ENCODE data around the gene OPN1MW2. TPM values are rescaled to one million over a fixed set of nuclear protein-coding genes. Genes with fewer than 3 reads are reported as not detected.
"Not testable (repeated sequence)": the region's sequence is repeated elsewhere in the genome, so short reads cannot be mapped to it uniquely, and the experiment has no call there.

OPN1MW2 gene
- total RNA-seq, 2 experiments from 2014 or later: not detected

DNA sequence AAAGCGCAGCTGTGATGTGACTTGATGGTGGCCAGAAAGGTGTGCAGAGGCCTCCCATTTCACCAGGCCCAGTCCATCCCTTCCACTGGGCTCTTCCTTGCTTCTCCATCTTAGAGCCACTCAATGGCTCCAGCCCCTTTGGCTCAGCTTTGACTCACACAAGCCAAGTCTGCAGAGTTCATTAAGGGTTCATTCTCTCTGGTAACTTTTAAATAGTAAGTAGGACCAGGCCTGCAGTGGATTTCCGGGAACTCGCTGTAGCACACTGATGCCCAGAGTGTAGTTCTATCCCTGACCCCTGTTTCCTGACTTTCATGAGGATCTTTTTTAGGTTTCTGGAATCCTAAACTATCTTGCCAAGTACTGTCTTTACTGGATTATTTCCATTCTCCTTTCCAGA, 11.9 kb downstream of the OPN1MW2 start:
- CTCF ChIA-PET; H3K4me3 Mint-ChIP-seq; H3K27ac Mint-ChIP-seq; H3K4me1 Mint-ChIP-seq (ENCODE audit: low read depth); intact Hi-C loops (cut with micrococcal nuclease); H3K9me3 Mint-ChIP-seq; H3K36me3 Mint-ChIP-seq (ENCODE audit: low read depth); H3K27me3 Mint-ChIP-seq (ENCODE audit: low read depth); DNase-seq: not testable (repeated sequence)

DNA sequence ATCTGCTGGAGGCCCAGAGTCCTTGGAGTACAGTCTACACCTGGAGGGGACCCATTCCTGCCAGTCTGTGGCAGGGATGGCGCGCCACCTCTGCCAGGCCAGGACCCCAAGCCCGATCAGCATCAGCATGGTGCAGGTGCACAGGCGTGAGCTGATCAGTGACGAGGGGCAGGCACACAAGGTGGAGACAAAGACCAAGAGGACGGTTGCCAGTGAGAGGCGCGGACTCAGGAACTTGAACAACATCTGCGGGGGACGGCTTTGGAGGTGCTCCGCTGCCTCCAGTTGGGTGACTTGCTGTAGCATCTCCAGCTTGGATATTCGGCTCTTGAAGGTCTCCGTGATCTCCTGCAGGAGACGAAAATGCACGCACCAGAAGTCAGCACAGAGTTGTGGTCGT, 14.1 kb downstream of the OPN1MW2 start:
- H3K27ac Mint-ChIP-seq; H3K36me3 Mint-ChIP-seq (ENCODE audit: low read depth); H3K4me1 Mint-ChIP-seq (ENCODE audit: low read depth); intact Hi-C loops (cut with micrococcal nuclease); H3K4me3 Mint-ChIP-seq; CTCF ChIA-PET; DNase-seq; H3K27me3 Mint-ChIP-seq (ENCODE audit: low read depth); H3K9me3 Mint-ChIP-seq: not testable (repeated sequence)

DNA sequence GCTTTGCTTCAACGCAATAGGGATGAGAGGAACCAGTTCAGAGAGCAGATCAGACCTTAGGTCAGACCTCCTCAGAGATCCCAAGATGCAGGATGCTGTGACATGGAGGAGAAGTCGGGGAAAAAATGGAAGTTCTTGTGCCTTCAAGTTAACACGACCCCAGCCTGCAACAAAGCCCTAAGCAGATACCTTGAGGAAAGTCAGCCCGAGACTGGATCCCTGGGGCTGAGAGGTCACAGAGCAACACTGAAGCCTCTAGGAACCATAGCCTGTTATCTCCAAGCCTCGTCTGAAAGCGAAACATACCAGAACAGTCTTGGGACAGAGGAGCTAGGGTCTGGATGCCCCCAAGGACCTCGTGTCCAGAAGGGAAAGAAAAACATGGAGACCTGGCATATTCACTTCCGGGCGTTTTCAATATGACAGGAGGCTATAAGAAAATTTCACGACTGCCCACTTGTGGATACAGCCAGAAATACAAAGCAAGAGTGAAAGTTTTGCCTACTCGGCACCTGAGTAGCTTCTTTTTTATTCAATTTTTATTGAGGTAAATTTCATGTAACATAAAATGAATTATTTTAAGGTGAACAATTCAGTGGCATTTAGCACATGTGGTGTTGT, 19.5 kb downstream of the OPN1MW2 start:
- H3K27me3 Mint-ChIP-seq (ENCODE audit: low read depth); H3K4me1 Mint-ChIP-seq (ENCODE audit: low read depth); H3K36me3 Mint-ChIP-seq (ENCODE audit: low read depth); H3K4me3 Mint-ChIP-seq; H3K27ac Mint-ChIP-seq; DNase-seq; intact Hi-C loops (cut with micrococcal nuclease); CTCF ChIA-PET; H3K9me3 Mint-ChIP-seq: not testable (repeated sequence)

DNA sequence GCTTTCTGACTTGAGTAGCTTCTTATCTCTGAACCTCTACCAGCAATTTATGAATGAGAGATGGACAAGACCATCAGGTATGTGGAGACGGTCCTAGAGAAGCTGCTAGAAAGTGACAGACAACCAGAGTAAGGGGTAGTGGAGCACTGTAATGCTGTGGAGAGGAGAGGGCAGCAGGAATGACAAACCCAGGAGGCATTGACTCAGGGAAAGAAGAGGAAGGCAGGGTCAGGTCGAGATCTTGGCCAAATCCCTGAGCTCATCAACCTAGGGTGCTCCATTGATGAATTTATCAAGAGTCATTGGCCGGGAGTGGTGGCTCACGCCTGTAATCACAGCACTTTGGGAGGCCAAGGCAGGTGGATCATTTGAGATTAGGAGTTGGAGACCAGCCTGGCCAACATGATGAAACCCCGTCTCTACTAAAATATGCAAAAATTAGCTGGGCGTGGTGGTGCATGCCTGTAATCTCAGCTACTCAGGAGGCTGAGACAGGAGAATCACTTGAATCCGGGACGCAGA, 20.5 kb downstream of the OPN1MW2 start:
- H3K27ac Mint-ChIP-seq: not testable (repeated sequence)

DNA sequence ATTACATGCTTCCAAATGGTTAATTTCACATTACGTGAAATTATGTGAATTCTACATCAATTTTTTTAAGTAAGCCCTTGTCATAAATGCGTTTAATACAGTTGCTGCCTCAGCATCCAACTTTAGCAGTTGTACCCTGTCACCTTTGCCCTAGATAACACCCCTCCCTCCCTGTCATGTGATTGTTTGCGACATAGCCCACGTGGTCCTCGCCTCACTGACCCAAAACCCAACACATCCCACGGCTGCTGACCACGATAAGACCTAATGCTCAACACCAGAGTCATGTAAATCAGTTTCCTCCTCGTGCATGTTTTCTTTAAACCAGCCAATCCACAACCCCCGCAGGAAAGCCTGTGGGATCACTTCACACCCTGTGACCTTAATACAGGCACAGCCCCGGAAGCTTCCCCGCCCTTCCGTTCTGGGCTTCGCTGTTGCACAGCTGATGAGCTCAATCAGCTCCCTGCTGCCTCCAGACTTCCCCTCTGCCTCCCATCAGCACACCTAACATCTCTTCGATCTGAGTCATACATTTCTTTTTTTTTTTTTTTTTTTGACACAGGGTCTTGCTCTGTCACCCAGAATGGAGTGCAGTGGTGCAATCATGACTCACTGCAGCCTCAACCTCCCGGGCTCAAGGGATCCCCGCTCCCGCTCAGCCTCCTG, 28.0 kb downstream of the OPN1MW2 start:
- DNase-seq; intact Hi-C loops (cut with micrococcal nuclease); H3K27ac Mint-ChIP-seq; H3K9me3 Mint-ChIP-seq; H3K4me1 Mint-ChIP-seq (ENCODE audit: low read depth); H3K4me3 Mint-ChIP-seq; CTCF ChIA-PET; H3K36me3 Mint-ChIP-seq (ENCODE audit: low read depth); H3K27me3 Mint-ChIP-seq (ENCODE audit: low read depth): not testable (repeated sequence)

More for the DNA sequence above, 20.5 kb downstream of the OPN1MW2 start:
- DNase-seq; H3K4me3 Mint-ChIP-seq; H3K27me3 Mint-ChIP-seq (ENCODE audit: low read depth); intact Hi-C loops (cut with micrococcal nuclease); H3K9me3 Mint-ChIP-seq; CTCF ChIA-PET; H3K36me3 Mint-ChIP-seq (ENCODE audit: low read depth); H3K4me1 Mint-ChIP-seq (ENCODE audit: low read depth): not testable (repeated sequence)

DNA sequence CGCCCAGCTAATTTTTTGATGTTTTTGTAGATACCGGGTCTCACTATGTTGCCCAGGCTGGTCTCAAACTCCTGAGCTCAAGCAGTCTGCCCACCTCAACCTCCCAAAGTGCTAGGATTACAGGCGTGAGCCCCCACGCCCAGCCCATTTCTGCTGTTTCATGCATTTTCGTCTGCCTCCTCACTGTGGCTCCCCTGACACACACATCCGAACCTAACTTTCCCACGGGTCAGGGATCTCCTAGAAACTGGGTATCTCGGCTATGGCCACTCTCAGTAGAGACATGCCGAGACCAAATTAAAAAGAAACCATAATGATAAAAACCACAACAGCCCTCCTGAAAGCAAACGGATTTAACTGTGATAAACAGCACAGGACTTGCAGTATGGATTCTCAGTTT, 28.5 kb downstream of the OPN1MW2 start:
- H3K4me1 Mint-ChIP-seq (ENCODE audit: low read depth); H3K4me3 Mint-ChIP-seq; H3K9me3 Mint-ChIP-seq; H3K27ac Mint-ChIP-seq; intact Hi-C loops (cut with micrococcal nuclease); H3K36me3 Mint-ChIP-seq (ENCODE audit: low read depth); H3K27me3 Mint-ChIP-seq (ENCODE audit: low read depth); DNase-seq; CTCF ChIA-PET: not testable (repeated sequence)

DNA sequence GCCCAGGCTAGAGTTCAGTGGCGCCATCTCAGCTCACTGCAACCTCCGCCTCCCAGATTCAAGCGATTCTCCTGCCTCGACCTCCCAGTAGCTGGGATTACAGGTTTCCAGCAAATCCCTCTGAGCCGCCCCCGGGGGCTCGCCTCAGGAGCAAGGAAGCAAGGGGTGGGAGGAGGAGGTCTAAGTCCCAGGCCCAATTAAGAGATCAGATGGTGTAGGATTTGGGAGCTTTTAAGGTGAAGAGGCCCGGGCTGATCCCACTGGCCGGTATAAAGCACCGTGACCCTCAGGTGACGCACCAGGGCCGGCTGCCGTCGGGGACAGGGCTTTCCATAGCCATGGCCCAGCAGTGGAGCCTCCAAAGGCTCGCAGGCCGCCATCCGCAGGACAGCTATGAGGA, 37.7 kb downstream of the OPN1MW2 start, which contains the start of gene OPN1MW3:
TSS of gene OPN1MW3 (plus strand) at position 301 of the 400 bp plus-strand sequence. CDS start at position 339, 38 bp downstream.
- CTCF ChIA-PET; H3K27me3 Mint-ChIP-seq (ENCODE audit: low read depth); intact Hi-C loops (cut with micrococcal nuclease); H3K36me3 Mint-ChIP-seq (ENCODE audit: low read depth); H3K9me3 Mint-ChIP-seq; H3K27ac Mint-ChIP-seq; H3K4me3 Mint-ChIP-seq; DNase-seq; H3K4me1 Mint-ChIP-seq (ENCODE audit: low read depth): not testable (repeated sequence)

DNA sequence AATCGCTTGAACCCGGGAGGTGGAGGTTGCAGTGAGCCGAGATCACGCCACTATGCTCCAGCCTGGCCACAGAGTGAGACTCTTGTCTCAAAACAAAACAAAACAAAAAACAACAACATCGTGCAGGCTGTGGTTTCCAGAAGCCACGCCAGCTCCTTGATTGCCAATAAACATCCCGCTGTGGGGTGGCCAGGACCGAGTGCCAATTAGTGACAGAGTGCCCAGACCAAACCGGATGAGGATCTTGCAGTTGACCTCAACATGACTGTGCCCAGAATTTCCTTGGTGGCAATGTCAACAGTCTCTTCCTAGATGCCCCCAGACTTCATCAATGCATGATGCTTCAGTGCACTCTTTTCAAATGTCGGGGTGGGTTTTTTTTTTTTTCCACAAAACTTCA, 39.2 kb downstream of the OPN1MW2 start:
- H3K27me3 Mint-ChIP-seq (ENCODE audit: low read depth); intact Hi-C loops (cut with micrococcal nuclease); DNase-seq; H3K36me3 Mint-ChIP-seq (ENCODE audit: low read depth); H3K27ac Mint-ChIP-seq; H3K4me3 Mint-ChIP-seq; H3K4me1 Mint-ChIP-seq (ENCODE audit: low read depth); H3K9me3 Mint-ChIP-seq; CTCF ChIA-PET: not testable (repeated sequence)

DNA sequence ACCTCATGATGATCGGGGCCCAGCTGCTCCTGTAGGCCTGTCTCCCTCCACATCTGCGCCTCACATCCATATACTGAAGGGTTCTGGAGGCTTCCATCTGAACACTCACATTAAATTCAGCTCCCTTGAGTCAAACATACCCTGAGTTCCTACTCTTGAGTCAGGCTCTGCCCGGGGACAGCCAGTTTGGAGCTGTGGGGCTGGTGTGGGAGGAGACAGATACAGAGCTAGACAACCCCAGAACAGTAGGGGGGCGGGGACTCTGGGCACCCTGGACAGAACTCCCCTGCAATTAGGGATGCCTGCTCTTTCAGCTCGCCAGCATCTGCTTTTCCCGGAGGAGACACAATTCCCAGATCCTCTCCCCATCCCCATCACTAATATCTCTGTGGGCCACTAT, 43.5 kb downstream of the OPN1MW2 start:
- H3K27ac Mint-ChIP-seq: not testable (repeated sequence)

DNA sequence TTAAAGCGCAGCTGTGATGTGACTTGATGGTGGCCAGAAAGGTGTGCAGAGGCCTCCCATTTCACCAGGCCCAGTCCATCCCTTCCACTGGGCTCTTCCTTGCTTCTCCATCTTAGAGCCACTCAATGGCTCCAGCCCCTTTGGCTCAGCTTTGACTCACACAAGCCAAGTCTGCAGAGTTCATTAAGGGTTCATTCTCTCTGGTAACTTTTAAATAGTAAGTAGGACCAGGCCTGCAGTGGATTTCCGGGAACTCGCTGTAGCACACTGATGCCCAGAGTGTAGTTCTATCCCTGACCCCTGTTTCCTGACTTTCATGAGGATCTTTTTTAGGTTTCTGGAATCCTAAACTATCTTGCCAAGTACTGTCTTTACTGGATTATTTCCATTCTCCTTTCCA, 49.7 kb downstream of the OPN1MW2 start:
- H3K9me3 Mint-ChIP-seq; H3K4me1 Mint-ChIP-seq (ENCODE audit: low read depth); H3K36me3 Mint-ChIP-seq (ENCODE audit: low read depth); H3K27ac Mint-ChIP-seq; H3K27me3 Mint-ChIP-seq (ENCODE audit: low read depth); CTCF ChIA-PET; intact Hi-C loops (cut with micrococcal nuclease); H3K4me3 Mint-ChIP-seq; DNase-seq: not testable (repeated sequence)

More for the DNA sequence above, 43.5 kb downstream of the OPN1MW2 start:
- intact Hi-C loops (cut with micrococcal nuclease); H3K9me3 Mint-ChIP-seq; DNase-seq; CTCF ChIA-PET; H3K4me1 Mint-ChIP-seq (ENCODE audit: low read depth); H3K27me3 Mint-ChIP-seq (ENCODE audit: low read depth); H3K36me3 Mint-ChIP-seq (ENCODE audit: low read depth); H3K4me3 Mint-ChIP-seq: not testable (repeated sequence)

Other genes with a start within 250 kb of the OPN1MW2 start
- 10 to 100 TPM; 85.0 to 86.1 TPM for gene HCFC1, start 247.9 kb upstream of the OPN1MW2 start, total RNA-seq
- gene TMEM187, start 247.0 kb upstream of the OPN1MW2 start, total RNA-seq: 1 to 10 TPM; 6.2 to 6.7 TPM
- 10 to 100 TPM; 77.2 to 82.6 TPM for gene IRAK1, start 199.9 kb upstream of the OPN1MW2 start, total RNA-seq
- gene MECP2, start 122.0 kb upstream of the OPN1MW2 start, total RNA-seq: 10 to 100 TPM; 47.1 to 50.2 TPM
- not detected for gene OPN1LW, start 75.5 kb upstream of the OPN1MW2 start, total RNA-seq
- not detected for gene OPN1MW, start 37.2 kb upstream of the OPN1MW2 start, total RNA-seq
- gene OPN1MW3, start 37.8 kb downstream of the OPN1MW2 start, total RNA-seq: not detected
- not detected for gene TEX28, start 75.4 kb downstream of the OPN1MW2 start, total RNA-seq
- gene TKTL1, start 76.0 kb downstream of the OPN1MW2 start, total RNA-seq: not detected
- gene FLNA, start 154.9 kb downstream of the OPN1MW2 start, total RNA-seq: 100 to 1,000 TPM; 398 to 404 TPM
- 10 to 100 TPM; 62.7 to 70.0 TPM for gene EMD, start 159.5 kb downstream of the OPN1MW2 start, total RNA-seq
- 1,000 to 10,000 TPM; 3,331 to 3,466 TPM for gene RPL10, start 178.6 kb downstream of the OPN1MW2 start, total RNA-seq
- 1 to 10 TPM; 7.9 to 9.0 TPM for gene DNASE1L1, start 189.5 kb downstream of the OPN1MW2 start, total RNA-seq
- gene TAFAZZIN, start 191.8 kb downstream of the OPN1MW2 start, total RNA-seq: 10 to 100 TPM; 63.7 to 66.5 TPM
- gene ATP6AP1, start 208.9 kb downstream of the OPN1MW2 start, total RNA-seq: 10 to 100 TPM; 20.3 to 21.1 TPM
- gene GDI1, start 217.4 kb downstream of the OPN1MW2 start, total RNA-seq: 10 to 100 TPM; 93.6 to 96.9 TPM
- gene FAM50A, start 224.4 kb downstream of the OPN1MW2 start, total RNA-seq: 10 to 100 TPM; 39.7 to 43.7 TPM
- gene PLXNA3, start 238.5 kb downstream of the OPN1MW2 start, total RNA-seq: 1 to 10 TPM; 5.9 to 7.6 TPM